ENCODE measurements around the gene PA2G4.

The PA2G4 gene

DNA sequence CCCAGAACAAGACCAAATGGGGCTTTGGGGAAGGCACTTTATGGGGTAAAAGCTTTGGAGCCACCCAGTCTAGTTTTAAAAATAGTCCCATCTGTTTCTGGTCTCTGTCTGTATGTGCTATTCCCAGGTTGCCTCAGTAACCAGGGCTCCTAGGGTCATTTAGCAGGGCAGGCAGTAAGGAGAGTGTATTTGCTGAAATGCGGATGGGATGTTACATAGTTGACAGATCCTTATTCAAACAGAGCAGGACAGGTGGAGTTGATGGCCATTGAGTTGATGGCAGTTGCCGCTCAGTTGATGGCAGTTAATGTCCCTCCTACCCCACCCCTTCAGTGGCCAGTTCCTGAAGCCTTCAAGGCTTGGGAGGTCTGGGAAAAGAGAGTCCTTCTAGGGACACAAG, 18.3 kb downstream of the PA2G4 start:
- Histone ChIP-seq H3K36me3 (peaks cover 23% of the 10 kb centered on the region), H3K9me3 (no peaks in the 10 kb centered on the region), H3K4me1 (ENCODE audit: control insufficient read depth in 1 of 2, insufficient read depth in 1 of 2, low read depth in 1 of 2, low read length in 1 of 2) (peaks cover 56 to 60% of the 10 kb centered on the region in 2 experiments), H3K27me3 (no peaks in the 10 kb centered on the region), H3K27ac (peak overlapping the region; percentile 36), H3K4me3 (ENCODE audit: low read depth in 1 of 2, low read length in 1 of 2) (no peak overlapping the region)
- TF ChIP-seq, protein P1, sequence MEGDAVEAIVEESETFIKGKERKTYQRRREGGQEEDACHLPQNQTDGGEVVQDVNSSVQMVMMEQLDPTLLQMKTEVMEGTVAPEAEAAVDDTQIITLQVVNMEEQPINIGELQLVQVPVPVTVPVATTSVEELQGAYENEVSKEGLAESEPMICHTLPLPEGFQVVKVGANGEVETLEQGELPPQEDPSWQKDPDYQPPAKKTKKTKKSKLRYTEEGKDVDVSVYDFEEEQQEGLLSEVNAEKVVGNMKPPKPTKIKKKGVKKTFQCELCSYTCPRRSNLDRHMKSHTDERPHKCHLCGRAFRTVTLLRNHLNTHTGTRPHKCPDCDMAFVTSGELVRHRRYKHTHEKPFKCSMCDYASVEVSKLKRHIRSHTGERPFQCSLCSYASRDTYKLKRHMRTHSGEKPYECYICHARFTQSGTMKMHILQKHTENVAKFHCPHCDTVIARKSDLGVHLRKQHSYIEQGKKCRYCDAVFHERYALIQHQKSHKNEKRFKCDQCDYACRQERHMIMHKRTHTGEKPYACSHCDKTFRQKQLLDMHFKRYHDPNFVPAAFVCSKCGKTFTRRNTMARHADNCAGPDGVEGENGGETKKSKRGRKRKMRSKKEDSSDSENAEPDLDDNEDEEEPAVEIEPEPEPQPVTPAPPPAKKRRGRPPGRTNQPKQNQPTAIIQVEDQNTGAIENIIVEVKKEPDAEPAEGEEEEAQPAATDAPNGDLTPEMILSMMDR (IDR thresholded peaks at IDR 0.05), result no peak

DNA sequence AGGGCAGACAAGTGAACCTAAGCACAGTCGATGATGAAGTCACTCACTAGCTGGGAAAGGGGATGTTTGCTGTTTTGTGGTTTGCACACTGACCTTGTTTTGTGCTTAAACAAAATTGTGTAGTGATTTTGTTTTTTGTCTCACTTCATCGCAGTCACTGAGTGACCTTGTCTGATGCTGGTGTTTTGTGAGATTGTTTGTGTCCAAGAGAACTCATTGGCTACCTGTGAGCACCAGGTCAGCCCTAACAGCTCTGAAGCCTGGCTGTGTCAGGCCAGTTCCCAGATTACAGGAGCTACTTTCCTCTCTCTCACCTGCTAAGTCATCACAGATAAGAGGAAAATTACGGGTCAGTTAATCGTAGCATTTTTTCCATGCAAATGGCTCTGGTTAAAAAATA, 19.8 kb downstream of the PA2G4 start:
- TF ChIP-seq, protein P1 (IDR thresholded peaks at IDR 0.05), result no peak
- peaks cover 55 to 61% of the 10 kb centered on the region in 2 experiments for H3K4me1 ChIP-seq (ENCODE audit: control insufficient read depth in 1 of 2, insufficient read depth in 1 of 2, low read depth in 1 of 2, low read length in 1 of 2)
- H3K9me3 ChIP-seq, result no peaks in the 10 kb centered on the region
- H3K27ac ChIP-seq, result peak overlapping the region; percentile 89
- no peak overlapping the region for H3K4me3 ChIP-seq (ENCODE audit: low read depth in 1 of 2, low read length in 1 of 2)
- H3K36me3 ChIP-seq, result peaks cover 23% of the 10 kb centered on the region
- no peaks in the 10 kb centered on the region for H3K27me3 ChIP-seq

DNA sequence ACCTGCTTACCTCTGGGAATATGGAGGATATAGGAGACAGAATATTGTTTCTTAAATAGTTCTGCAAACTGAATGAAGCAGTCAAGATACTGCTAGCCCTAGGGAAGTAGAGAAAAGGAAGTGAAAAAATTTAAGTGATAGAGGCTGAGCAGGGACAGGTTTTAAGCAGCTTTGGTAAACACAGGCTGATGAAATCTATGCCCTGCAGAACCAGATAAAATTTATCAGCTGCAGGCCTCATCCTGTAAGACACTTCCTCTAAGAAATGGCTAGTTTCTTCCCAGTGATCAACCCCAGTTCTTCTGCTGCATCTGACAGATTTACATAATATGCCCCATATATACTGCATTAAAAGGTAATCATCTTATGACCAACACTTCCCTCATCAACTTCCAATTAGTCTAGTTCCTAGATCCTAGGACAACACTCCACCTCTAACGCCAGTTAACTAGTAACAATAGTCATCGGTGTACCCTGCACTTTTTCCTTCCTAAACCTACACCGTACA, 22.4 kb downstream of the PA2G4 start:
- peaks cover 14% of the 10 kb centered on the region for H3K36me3 ChIP-seq
- H3K27ac ChIP-seq, result peak overlapping the region; percentile 89
- H3K4me1 ChIP-seq (ENCODE audit: control insufficient read depth in 1 of 2, insufficient read depth in 1 of 2, low read depth in 1 of 2, low read length in 1 of 2), result peaks cover 62% of the 10 kb centered on the region in 2 experiments
- peak overlapping the region in 1 of 2 experiments; percentile 89 for H3K4me3 ChIP-seq (ENCODE audit: low read depth in 1 of 2, low read length in 1 of 2)
- H3K27me3 ChIP-seq, result no peaks in the 10 kb centered on the region
- TF ChIP-seq, protein P1 (IDR thresholded peaks at IDR 0.05), result no peak
- H3K9me3 ChIP-seq, result no peaks in the 10 kb centered on the region

DNA sequence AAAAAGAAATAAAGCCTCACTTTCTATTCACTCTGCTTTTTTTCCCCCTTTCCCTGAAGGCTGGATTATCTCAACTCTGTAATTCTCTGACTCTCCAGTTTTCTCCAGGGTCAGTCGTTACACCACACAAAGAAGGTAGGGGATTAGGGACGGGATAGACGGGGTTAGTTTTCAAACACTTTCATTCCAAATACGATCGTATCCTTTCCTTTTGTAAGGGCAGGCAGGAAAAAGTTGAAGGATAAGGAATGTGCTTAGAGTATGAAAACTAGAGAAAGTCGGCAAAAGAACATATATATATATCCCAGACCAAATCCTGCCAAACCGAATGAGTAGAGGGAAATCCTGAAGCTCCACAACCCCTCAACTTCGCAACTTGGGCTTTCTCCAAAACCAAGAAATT, 23.1 kb downstream of the PA2G4 start:
- TF ChIP-seq, protein P1 (IDR thresholded peaks at IDR 0.05), result no peak
- peaks cover 62% of the 10 kb centered on the region in 2 experiments for H3K4me1 ChIP-seq (ENCODE audit: control insufficient read depth in 1 of 2, insufficient read depth in 1 of 2, low read depth in 1 of 2, low read length in 1 of 2)

GRCh38 chr12:56127888-56128669, 23.7 kb downstream of the PA2G4 start, which contains the start of gene ESYT1:
ESYT1 (plus strand) TSS chr12:56128267; CDS start chr12:56128320, 53 bp downstream.
- no peaks in the 10 kb centered on the region for H3K9me3 ChIP-seq
- H3K27me3 ChIP-seq, result no peaks in the 10 kb centered on the region
- peaks cover 14% of the 10 kb centered on the region for H3K36me3 ChIP-seq
- H3K27ac ChIP-seq, result peak within 1 kb of the TSS; percentile 89
- H3K4me1 ChIP-seq (ENCODE audit: control insufficient read depth in 1 of 2, insufficient read depth in 1 of 2, low read depth in 1 of 2, low read length in 1 of 2), result peaks cover 63% of the 10 kb centered on the region in 2 experiments
- TF ChIP-seq, protein P1 (IDR thresholded peaks at IDR 0.05), result peak; percentile 54
- peak within 1 kb of the TSS; percentile 73 to 89 for H3K4me3 ChIP-seq (ENCODE audit: low read depth in 1 of 2, low read length in 1 of 2)

More for the DNA sequence above, 23.1 kb downstream of the PA2G4 start:
- H3K36me3 ChIP-seq, result peaks cover 14% of the 10 kb centered on the region
- H3K9me3 ChIP-seq, result no peaks in the 10 kb centered on the region
- peak overlapping the region; percentile 73 to 89 for H3K4me3 ChIP-seq (ENCODE audit: low read depth in 1 of 2, low read length in 1 of 2)
- H3K27me3 ChIP-seq, result no peaks in the 10 kb centered on the region
- H3K27ac ChIP-seq, result peak overlapping the region; percentile 89
